Epithelial cell of proximal tubule (primary cell): ENCODE results near the gene CCDC88B. TPM values are rescaled to one million over a fixed set of nuclear protein-coding genes. Genes with fewer than 3 reads are reported as not detected.
A peak's percentile ranks its signal among the peaks of the same experiment; 100 is the strongest.

Experiments
- DNase-seq: peaks from one replicate; pipeline ENCODE4 v3.0.0-alpha.2; 2011; ENCODE audit warnings: low read depth
- H3K4me3 ChIP-seq: 2 replicates; pipeline ENCODE4 v1.5.1; 2011; ENCODE audit warnings: low read depth, mild to moderate bottlenecking, low read length
- total RNA-seq: library from RNA; depleted of rRNA; stranded (reverse); fragments of >200 nt; gene quantifications from 2 replicates; pipeline ENCODE4 v1.2.3, GENCODE V29; 2015
- TF ChIP-seq, protein P1 (sequence below): conservative IDR thresholded peaks from 2 replicates; pipeline ENCODE4 v1.5.1; 2012; ENCODE audit warnings: low read depth, mild to moderate bottlenecking, low read length

CCDC88B gene
- total RNA-seq, 1 donor from 2014 or later: 4.8 TPM

- H3K4me3 ChIP-seq: no peak overlapping the region
- DNase-seq: no peak
- TF ChIP-seq, protein P1, sequence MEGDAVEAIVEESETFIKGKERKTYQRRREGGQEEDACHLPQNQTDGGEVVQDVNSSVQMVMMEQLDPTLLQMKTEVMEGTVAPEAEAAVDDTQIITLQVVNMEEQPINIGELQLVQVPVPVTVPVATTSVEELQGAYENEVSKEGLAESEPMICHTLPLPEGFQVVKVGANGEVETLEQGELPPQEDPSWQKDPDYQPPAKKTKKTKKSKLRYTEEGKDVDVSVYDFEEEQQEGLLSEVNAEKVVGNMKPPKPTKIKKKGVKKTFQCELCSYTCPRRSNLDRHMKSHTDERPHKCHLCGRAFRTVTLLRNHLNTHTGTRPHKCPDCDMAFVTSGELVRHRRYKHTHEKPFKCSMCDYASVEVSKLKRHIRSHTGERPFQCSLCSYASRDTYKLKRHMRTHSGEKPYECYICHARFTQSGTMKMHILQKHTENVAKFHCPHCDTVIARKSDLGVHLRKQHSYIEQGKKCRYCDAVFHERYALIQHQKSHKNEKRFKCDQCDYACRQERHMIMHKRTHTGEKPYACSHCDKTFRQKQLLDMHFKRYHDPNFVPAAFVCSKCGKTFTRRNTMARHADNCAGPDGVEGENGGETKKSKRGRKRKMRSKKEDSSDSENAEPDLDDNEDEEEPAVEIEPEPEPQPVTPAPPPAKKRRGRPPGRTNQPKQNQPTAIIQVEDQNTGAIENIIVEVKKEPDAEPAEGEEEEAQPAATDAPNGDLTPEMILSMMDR: no peak
Measured at GRCh38 chr11:64349404-64349803, 9.4 kb downstream of the CCDC88B start.

GRCh38 chr11:64351136-64351631 is 11.2 kb downstream of the CCDC88B start:
- no peak overlapping the region for H3K4me3 ChIP-seq
- DNase-seq: no peak
- TF ChIP-seq, protein P1: no peak

GRCh38 chr11:64352099-64352994 is 12.3 kb downstream of the CCDC88B start:
- TF ChIP-seq, protein P1: no peak

DNA sequence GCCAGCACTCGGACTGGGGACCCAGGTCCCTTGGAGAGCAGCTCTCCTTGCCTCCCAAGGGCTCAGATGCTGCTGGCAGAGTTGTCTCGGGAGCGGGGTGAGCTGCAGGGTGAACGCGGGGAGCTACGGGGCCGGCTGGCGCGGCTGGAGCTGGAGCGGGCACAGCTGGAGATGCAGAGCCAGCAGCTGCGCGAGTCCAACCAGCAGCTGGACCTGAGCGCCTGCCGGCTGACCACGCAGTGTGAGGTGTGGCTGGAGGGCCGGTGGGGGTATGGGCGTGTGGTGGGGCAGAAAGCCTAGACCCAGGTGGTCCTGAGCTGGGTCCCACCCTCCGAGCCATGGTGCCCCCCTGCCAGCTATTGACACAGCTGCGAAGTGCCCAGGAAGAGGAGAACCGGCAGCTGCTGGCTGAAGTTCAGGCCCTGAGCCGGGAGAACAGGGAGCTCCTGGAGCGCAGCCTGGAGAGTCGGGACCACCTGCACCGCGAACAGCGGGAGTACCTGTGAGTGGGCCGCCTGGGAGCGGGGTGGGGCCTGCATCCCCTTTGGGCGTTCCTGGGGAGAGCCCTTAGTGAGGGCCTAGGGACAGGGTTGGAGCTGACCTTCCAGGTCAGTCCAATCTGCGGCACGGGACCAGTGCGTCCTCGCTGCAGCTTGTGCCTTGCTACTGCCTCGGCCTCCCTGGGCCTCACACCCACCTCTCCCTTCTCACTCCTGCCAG is 13.2 kb downstream of the CCDC88B start:
- TF ChIP-seq, protein P1: no peak
- no peak overlapping the region for H3K4me3 ChIP-seq
- DNase-seq: no peak

More at GRCh38 chr11:64352099-64352994, 12.3 kb downstream of the CCDC88B start:
- H3K4me3 ChIP-seq: no peak overlapping the region
- no peak for DNase-seq

DNA sequence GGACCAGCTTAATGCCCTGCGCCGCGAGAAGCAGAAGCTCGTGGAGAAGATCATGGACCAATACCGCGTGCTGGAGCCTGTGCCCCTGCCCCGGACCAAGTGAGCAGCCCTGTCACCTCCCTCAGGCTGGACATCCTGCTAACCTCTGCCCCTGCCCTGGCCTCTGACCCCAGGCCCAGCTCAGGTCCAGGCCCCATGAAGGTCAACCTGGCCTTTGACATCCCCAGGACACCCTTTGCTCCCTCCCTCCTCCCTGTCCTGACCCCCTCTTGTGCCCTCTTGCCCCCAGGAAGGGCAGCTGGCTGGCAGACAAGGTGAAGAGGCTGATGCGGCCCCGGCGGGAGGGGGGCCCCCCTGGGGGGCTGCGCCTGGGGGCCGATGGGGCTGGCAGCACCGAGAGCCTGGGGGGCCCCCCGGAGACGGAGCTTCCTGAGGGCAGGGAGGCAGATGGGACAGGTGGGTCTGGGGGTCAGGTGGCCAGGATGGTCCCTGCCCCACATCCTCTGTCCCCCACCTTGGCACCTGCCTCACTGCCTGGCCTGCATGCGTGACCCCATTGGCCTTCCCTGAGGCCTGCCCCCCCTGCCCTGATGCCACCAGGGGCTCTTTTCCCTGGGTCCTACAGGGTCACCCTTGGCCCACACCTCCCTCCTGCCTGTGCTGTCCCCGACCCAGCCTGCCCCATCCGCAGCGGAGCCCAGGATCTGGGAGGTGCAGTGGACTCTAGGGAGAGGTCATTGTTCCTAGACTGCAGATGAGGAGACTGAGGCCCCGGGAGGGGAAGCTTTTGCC is 13.9 kb downstream of the CCDC88B start:
- no peak for DNase-seq
- H3K4me3 ChIP-seq: no peak overlapping the region
- TF ChIP-seq, protein P1: no peak

- no peak for DNase-seq
- peak overlapping the region; percentile 55 for H3K4me3 ChIP-seq
- TF ChIP-seq, protein P1: peak; percentile 86
Measured at GRCh38 chr11:64355078-64355940, 15.3 kb downstream of the CCDC88B start.
